Measurements from ENCODE around the gene TBC1D9B. TPM values are rescaled to one million over a fixed set of nuclear protein-coding genes. Genes with fewer than 3 reads are reported as not detected.

TBC1D9B gene
- total RNA-seq, 1 experiment from 2014 or later = 127 TPM

- H2AFZ ChIP-seq (ENCODE audit: low read depth, low read length, poor library complexity, severe bottlenecking) = peak overlapping the region; percentile 14
- BruUV-seq (replicated peaks) = no TSS peak
- ChIA-PET POLR2A (interaction anchor here (0.6 to 1.2 kb wide), 2 partner anchors 10 to 176 kb away, joined by 4 to 5 read pairs; no protein-coding TSS in a partner anchor), RAD21 (ENCODE audit: low non-redundant PET in 1 of 2, low total read pairs in 2 of 2, uncharacterized antibody in 2 of 2, unreplicated experiment in 2 of 2) (no interaction called here), CTCF (no interaction called here)
- H3K79me2 ChIP-seq (ENCODE audit: insufficient read depth, low read length) = no peaks in the 10 kb centered on the region
- DNase-seq (ENCODE audit: low read depth, low spot score) (no peak), ATAC-seq (peak; percentile 74)
- peak overlapping the region; percentile 5; the same call in 1 of the 2 replicates for H3K9ac ChIP-seq (ENCODE audit: low read length)
- no peaks in the 10 kb centered on the region for H4K20me1 ChIP-seq (ENCODE audit: insufficient read depth)
- no peaks in the 10 kb centered on the region for H3K27me3 ChIP-seq (ENCODE audit: insufficient read depth, low read length)
- intact Hi-C loops (cut with micrococcal nuclease) = no loop called here
- TF ChIP-seq JUND (IDR thresholded peaks at IDR 0.05) (no peak), EGR1 (IDR thresholded peaks at IDR 0.05; ENCODE audit: low read depth) (no peak), POLR2AphosphoS5 (IDR thresholded peaks at IDR 0.05; ENCODE audit: low read depth, low read length) (peak; percentile 54; the same call in 1 of the 2 replicates), MAX (IDR thresholded peaks at IDR 0.05) (no peak), SP1 (IDR thresholded peaks at IDR 0.05; ENCODE audit: low read depth) (peak; percentile 35), ZNF274 (IDR thresholded peaks at IDR 0.05; ENCODE audit: low read depth, low read length) (no peak), EZH2phosphoT487 (IDR thresholded peaks at IDR 0.05; ENCODE audit: borderline replicate concordance) (no peak)
- H3K36me3 ChIP-seq (ENCODE audit: control insufficient read depth in 1 of 2, insufficient read depth in 2 of 2, low read length in 2 of 2) = no peaks in the 10 kb centered on the region
- no peaks in the 10 kb centered on the region for H3K9me2 ChIP-seq (ENCODE audit: insufficient read depth)
- H3K4me1 ChIP-seq (ENCODE audit: control insufficient read depth in 1 of 2, insufficient read depth in 2 of 2, low read length in 2 of 2) = peaks cover 6 to 13% of the 10 kb centered on the region in 2 experiments; a peak in 3 of 4 replicates
- H3K4me3 ChIP-seq (replicated peaks in 1 of 2; ENCODE audit: low read depth in 1 of 2, low read length in 2 of 2) = peak overlapping the region in 1 of 2 experiments; percentile 31; a peak in 2 of 4 replicates
- H3K4me2 ChIP-seq (ENCODE audit: low read length) = peak overlapping the region; percentile 53
- H3K27ac ChIP-seq (ENCODE audit: low read depth, low read length) = no peak overlapping the region
- H3K9me3 ChIP-seq (ENCODE audit: control insufficient read depth in 1 of 2, insufficient read depth in 1 of 2, low read depth in 1 of 2, low read length in 2 of 2) = no peaks in the 10 kb centered on the region
Measured at GRCh38 chr5:179914032-179914755, 6.5 kb upstream of the TBC1D9B start.

- Histone ChIP-seq H3K9me3 (ENCODE audit: control insufficient read depth in 1 of 2, insufficient read depth in 1 of 2, low read depth in 1 of 2, low read length in 2 of 2) (no peaks in the 10 kb centered on the region), H3K9ac (ENCODE audit: low read length) (0 out of 2 replicates have a peak overlapping the region, but pooled peaks have one; percentile 5), H3K27ac (ENCODE audit: low read depth, low read length) (no peak overlapping the region), H3K4me3 (replicated peaks in 1 of 2; ENCODE audit: low read depth in 1 of 2, low read length in 2 of 2) (no peak overlapping the region), H3K4me2 (ENCODE audit: low read length) (peak overlapping the region; percentile 53), H3K27me3 (ENCODE audit: insufficient read depth, low read length) (no peaks in the 10 kb centered on the region), H4K20me1 (ENCODE audit: insufficient read depth) (no peaks in the 10 kb centered on the region), H2AFZ (ENCODE audit: low read depth, low read length, poor library complexity, severe bottlenecking) (no peak overlapping the region), H3K79me2 (ENCODE audit: insufficient read depth, low read length) (no peaks in the 10 kb centered on the region), H3K9me2 (ENCODE audit: insufficient read depth) (no peaks in the 10 kb centered on the region), H3K4me1 (ENCODE audit: control insufficient read depth in 1 of 2, insufficient read depth in 2 of 2, low read length in 2 of 2) (peaks cover 6 to 14% of the 10 kb centered on the region in 2 experiments; a peak in 3 of 4 replicates), H3K36me3 (ENCODE audit: control insufficient read depth in 1 of 2, insufficient read depth in 2 of 2, low read length in 2 of 2) (no peaks in the 10 kb centered on the region)
- TF ChIP-seq ZBTB33 (IDR thresholded peaks at IDR 0.05; ENCODE audit: extremely low read depth, insufficient replicate concordance, low read length) (no peak), EZH2phosphoT487 (IDR thresholded peaks at IDR 0.05; ENCODE audit: borderline replicate concordance) (no peak), SP1 (IDR thresholded peaks at IDR 0.05; ENCODE audit: low read depth) (no peak), ZFX (IDR thresholded peaks at IDR 0.05) (no peak), JUND (IDR thresholded peaks at IDR 0.05) (no peak)
- CTCF ChIA-PET = interaction anchor here (0.8 kb wide), 1 partner anchor 111 kb away, joined by 3 read pairs; no protein-coding TSS in a partner anchor
- RAD21 ChIA-PET (ENCODE audit: low non-redundant PET in 1 of 2, low total read pairs in 2 of 2, uncharacterized antibody in 2 of 2, unreplicated experiment in 2 of 2) = no interaction called here
- ATAC-seq = no peak
- intact Hi-C loops (cut with micrococcal nuclease) = no loop called here
- BruUV-seq (replicated peaks) = no TSS peak
- no peak for DNase-seq (ENCODE audit: low read depth, low spot score)
- POLR2A ChIA-PET = interaction anchor here (1.2 kb wide), 1 partner anchor 11 kb away, joined by 5 read pairs; no protein-coding TSS in a partner anchor
Measured at GRCh38 chr5:179913461-179913860, 5.8 kb upstream of the TBC1D9B start.

Measured in HCT116 (cell line).